ENCODE results near the gene ING3.
A peak's percentile ranks its signal among the peaks of the same experiment; 100 is the strongest.

ING3 gene

DNA sequence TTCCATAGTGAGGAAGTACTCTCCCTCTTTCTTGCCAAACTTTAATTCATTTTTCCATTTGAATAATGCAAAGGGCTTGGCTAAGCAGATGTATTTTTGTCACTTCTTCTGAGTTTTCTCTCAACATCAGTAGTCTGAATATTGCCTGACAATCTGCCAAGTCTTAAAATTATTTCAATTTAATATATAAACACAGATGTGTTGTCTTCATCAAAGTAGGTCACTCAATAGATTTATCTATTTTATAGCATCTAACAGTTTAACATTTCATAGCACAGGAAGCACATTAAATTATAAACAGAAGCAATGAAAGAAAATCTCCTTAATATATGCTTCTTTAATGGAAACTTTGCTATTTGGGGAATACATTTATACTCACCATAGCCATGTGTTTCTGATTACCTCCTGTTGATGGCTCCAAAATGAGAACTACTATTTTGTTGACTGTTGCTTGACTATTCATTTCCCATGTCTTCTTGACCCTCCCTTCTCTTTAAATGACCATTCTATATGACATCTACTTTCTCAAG, 42.5 kb downstream of the ING3 start:
- H3K4me2 ChIP-seq (ENCODE audit: low read depth, low read length, poor library complexity, severe bottlenecking), result peak overlapping the region; percentile 11
- 0 out of 2 replicates have a peak, but pooled peaks cover 4% of the 10 kb centered on the region for H3F3A ChIP-seq (ENCODE audit: low read depth)
- H3K27me3 ChIP-seq (ENCODE audit: insufficient read depth, low read length, poor library complexity, severe bottlenecking), result no peaks in the 10 kb centered on the region
- H3K9ac ChIP-seq (ENCODE audit: low read depth, low read length, poor library complexity, severe bottlenecking), result no peak overlapping the region
- no peaks in the 10 kb centered on the region for H3K79me2 ChIP-seq (ENCODE audit: insufficient read depth, low read length)
- H4K20me1 ChIP-seq (ENCODE audit: insufficient read depth, low read length, poor library complexity, severe bottlenecking), result no peaks in the 10 kb centered on the region
- no peak overlapping the region for H3K4me3 ChIP-seq (ENCODE audit: low read length, poor library complexity, severe bottlenecking)
- H3K9me2 ChIP-seq (replicated peaks; ENCODE audit: low read depth, low read length), result no peaks in the 10 kb centered on the region
- H3K9me3 ChIP-seq (ENCODE audit: insufficient read depth, low read depth, low read length), result no peaks in the 10 kb centered on the region
- TF ChIP-seq CTCF (conservative IDR thresholded peaks at IDR 0.05; ENCODE audit: low read length) (no peak), EZH2phosphoT487 (IDR thresholded peaks at IDR 0.05; ENCODE audit: borderline replicate concordance) (no peak)
- H3K4me1 ChIP-seq (ENCODE audit: insufficient read depth, low read length, poor library complexity, severe bottlenecking), result peaks cover 30% of the 10 kb centered on the region
- H3K36me3 ChIP-seq (ENCODE audit: insufficient read depth, low read length), result no peaks in the 10 kb centered on the region
- no peak overlapping the region for H2AFZ ChIP-seq (ENCODE audit: low read length)

DNA sequence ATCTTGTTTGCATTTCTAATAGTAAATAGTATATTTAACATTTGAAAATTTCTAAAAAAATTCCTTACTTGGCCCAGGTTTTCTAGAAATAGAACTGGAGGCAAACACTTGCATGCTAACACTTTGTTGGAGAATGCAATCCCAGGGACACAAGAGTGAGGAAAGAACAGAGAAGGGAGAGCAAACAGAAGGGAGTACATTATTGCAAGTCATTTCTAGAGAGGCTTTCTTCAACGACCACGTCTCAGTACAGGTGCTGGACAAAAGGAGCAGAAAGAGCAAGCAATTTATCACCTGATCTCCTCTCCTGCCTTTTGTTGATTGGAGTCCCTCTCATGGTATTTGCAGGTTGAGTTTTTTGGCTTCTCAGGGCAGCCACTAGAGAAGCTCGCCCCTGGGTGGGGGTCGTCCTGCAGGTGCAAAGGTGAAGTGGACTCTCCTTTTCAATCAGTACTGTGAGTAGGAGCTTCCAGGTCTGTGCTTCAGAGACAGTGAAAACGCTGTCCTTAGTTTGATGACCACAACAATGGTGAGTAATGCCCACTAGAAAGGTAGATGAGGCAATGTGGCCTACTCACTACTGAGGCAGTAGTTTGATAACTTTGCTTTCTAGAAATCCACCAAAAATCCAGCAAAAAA, 43.1 kb downstream of the ING3 start:
- no peak for TF ChIP-seq EZH2phosphoT487 (IDR thresholded peaks at IDR 0.05; ENCODE audit: borderline replicate concordance)
- TF ChIP-seq CTCF (conservative IDR thresholded peaks at IDR 0.05; ENCODE audit: low read length), result no peak
- no peaks in the 10 kb centered on the region for H3K9me3 ChIP-seq (ENCODE audit: insufficient read depth, low read depth, low read length)
- H3K27me3 ChIP-seq (ENCODE audit: insufficient read depth, low read length, poor library complexity, severe bottlenecking), result no peaks in the 10 kb centered on the region
- no peak overlapping the region for H3K4me2 ChIP-seq (ENCODE audit: low read depth, low read length, poor library complexity, severe bottlenecking)
- H3K9me2 ChIP-seq (replicated peaks; ENCODE audit: low read depth, low read length), result no peaks in the 10 kb centered on the region
- no peaks in the 10 kb centered on the region for H4K20me1 ChIP-seq (ENCODE audit: insufficient read depth, low read length, poor library complexity, severe bottlenecking)
- no peaks in the 10 kb centered on the region for H3K36me3 ChIP-seq (ENCODE audit: insufficient read depth, low read length)
- no peak overlapping the region for H3K9ac ChIP-seq (ENCODE audit: low read depth, low read length, poor library complexity, severe bottlenecking)
- no peak overlapping the region for H2AFZ ChIP-seq (ENCODE audit: low read length)
- H3K79me2 ChIP-seq (ENCODE audit: insufficient read depth, low read length), result no peaks in the 10 kb centered on the region
- 0 out of 2 replicates have a peak, but pooled peaks cover 4% of the 10 kb centered on the region for H3F3A ChIP-seq (ENCODE audit: low read depth)
- H3K4me1 ChIP-seq (ENCODE audit: insufficient read depth, low read length, poor library complexity, severe bottlenecking), result peaks cover 30% of the 10 kb centered on the region
- H3K4me3 ChIP-seq (ENCODE audit: low read length, poor library complexity, severe bottlenecking), result no peak overlapping the region

DNA sequence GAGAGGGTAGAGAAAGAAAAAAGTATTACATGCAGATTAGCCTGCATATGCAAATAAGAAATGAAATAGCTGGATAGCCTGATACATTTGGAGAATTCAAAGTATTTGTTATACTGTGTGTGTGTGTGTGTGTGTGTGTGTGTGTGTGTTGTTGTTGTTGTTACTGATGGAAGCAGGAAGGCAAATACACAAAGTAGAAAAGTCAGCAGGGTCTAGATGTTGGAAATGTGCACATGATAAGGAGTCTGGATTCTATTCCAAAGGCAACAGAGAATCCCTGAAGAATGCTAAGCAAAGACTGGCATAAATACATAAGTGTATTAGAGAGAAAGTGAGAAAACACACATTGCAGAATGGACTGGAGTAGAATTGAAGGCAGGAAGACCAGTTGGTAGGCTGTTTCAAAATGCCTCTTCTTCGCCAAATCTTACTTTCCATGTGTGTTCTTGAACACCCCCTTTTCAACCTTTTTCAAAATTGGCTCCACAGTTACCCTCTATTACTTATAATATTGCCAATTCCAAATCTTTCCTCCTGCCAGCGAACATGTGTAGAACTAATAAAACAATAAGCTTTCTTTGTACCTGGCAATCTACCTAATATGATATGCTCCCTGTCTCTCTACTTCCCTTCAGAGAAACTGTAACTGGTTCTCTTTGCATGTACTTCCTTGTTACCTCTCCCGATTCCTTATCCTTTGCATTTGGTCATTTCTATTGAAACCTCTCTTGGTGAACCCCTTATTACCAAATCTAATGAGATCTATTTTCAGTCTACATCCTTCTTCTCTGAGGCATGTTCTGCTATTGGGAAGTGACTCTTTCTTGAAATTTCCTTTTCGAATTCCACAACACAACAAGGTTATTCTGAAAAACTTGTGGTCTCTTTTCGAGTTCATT, 44.2 kb downstream of the ING3 start:
- no peak overlapping the region for H2AFZ ChIP-seq (ENCODE audit: low read length)
- no peaks in the 10 kb centered on the region for H3K9me3 ChIP-seq (ENCODE audit: insufficient read depth, low read depth, low read length)
- H3K36me3 ChIP-seq (ENCODE audit: insufficient read depth, low read length), result no peaks in the 10 kb centered on the region
- H3F3A ChIP-seq (ENCODE audit: low read depth), result 0 out of 2 replicates have a peak, but pooled peaks cover 4% of the 10 kb centered on the region
- H3K9ac ChIP-seq (ENCODE audit: low read depth, low read length, poor library complexity, severe bottlenecking), result no peak overlapping the region
- H3K4me2 ChIP-seq (ENCODE audit: low read depth, low read length, poor library complexity, severe bottlenecking), result no peak overlapping the region
- no peaks in the 10 kb centered on the region for H3K79me2 ChIP-seq (ENCODE audit: insufficient read depth, low read length)
- no peaks in the 10 kb centered on the region for H3K9me2 ChIP-seq (replicated peaks; ENCODE audit: low read depth, low read length)
- TF ChIP-seq EZH2phosphoT487 (IDR thresholded peaks at IDR 0.05; ENCODE audit: borderline replicate concordance), result no peak
- no peak overlapping the region for H3K4me3 ChIP-seq (ENCODE audit: low read length, poor library complexity, severe bottlenecking)
- H4K20me1 ChIP-seq (ENCODE audit: insufficient read depth, low read length, poor library complexity, severe bottlenecking), result no peaks in the 10 kb centered on the region
- peaks cover 28% of the 10 kb centered on the region for H3K4me1 ChIP-seq (ENCODE audit: insufficient read depth, low read length, poor library complexity, severe bottlenecking)
- H3K27me3 ChIP-seq (ENCODE audit: insufficient read depth, low read length, poor library complexity, severe bottlenecking), result no peaks in the 10 kb centered on the region

All from Loucy (cell line).